Measurements from ENCODE around the gene ITCH. TPM values are rescaled to one million over a fixed set of nuclear protein-coding genes. Genes with fewer than 3 reads are reported as not detected.
"Not testable (repeated sequence)": the region's sequence is repeated elsewhere in the genome, so short reads cannot be mapped to it uniquely, and the experiment has no call there.

ITCH gene
- total and polyA plus RNA-seq, 2 experiments from 2014 or later: 22.1 to 61.2 TPM

DNA sequence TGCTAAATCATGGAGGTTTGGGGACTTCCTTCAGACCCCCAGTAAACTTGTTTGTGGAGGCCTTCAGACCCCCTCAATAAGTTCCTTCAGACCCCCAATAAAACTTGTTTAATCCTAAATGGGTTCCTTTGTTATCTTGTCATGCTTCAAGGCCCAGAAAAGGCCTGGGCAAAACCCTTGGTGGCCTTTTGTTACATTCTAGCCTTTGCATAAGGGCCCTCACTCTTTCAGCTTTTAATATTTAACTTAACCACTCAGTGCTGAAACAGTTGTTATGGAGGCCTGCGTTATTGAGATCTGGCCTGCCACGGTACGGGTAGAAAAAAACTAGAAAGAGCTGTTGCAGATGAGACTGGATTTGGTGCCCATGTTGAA is 148.8 kb downstream of the ITCH start:
- H4K20me1 ChIP-seq (ENCODE audit: insufficient read depth, poor library complexity, severe bottlenecking): no peaks in the 10 kb centered on the region
- DNase-seq (ENCODE audit: low spot score): no peak
- peaks cover 9% of the 10 kb centered on the region for H3K79me2 ChIP-seq
- WGBS (ENCODE audit: low lambda C conversion rate, missing lambda C conversion rate): 67% methylated on average over 3 of the region's 3 CpGs
- no peaks in the 10 kb centered on the region for H3K27me3 ChIP-seq
- H3K9me2 ChIP-seq (replicated peaks; ENCODE audit: insufficient read depth): no peaks in the 10 kb centered on the region
- no peak overlapping the region for H3K4me2 ChIP-seq
- no peaks in the 10 kb centered on the region for H3K36me3 ChIP-seq (replicated peaks; ENCODE audit: insufficient read depth, low read depth)
- no peak for TF ChIP-seq EZH2phosphoT487 (IDR thresholded peaks at IDR 0.05; ENCODE audit: low read depth, severe bottlenecking, unreplicated experiment)
- TF ChIP-seq, protein P1, sequence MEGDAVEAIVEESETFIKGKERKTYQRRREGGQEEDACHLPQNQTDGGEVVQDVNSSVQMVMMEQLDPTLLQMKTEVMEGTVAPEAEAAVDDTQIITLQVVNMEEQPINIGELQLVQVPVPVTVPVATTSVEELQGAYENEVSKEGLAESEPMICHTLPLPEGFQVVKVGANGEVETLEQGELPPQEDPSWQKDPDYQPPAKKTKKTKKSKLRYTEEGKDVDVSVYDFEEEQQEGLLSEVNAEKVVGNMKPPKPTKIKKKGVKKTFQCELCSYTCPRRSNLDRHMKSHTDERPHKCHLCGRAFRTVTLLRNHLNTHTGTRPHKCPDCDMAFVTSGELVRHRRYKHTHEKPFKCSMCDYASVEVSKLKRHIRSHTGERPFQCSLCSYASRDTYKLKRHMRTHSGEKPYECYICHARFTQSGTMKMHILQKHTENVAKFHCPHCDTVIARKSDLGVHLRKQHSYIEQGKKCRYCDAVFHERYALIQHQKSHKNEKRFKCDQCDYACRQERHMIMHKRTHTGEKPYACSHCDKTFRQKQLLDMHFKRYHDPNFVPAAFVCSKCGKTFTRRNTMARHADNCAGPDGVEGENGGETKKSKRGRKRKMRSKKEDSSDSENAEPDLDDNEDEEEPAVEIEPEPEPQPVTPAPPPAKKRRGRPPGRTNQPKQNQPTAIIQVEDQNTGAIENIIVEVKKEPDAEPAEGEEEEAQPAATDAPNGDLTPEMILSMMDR (IDR thresholded peaks at IDR 0.05; ENCODE audit: poor library complexity): no peak
- TF ChIP-seq EZH2 (IDR thresholded peaks at IDR 0.05; ENCODE audit: borderline replicate concordance): no peak
- H3K27ac ChIP-seq: peak overlapping the region; percentile 68
- no peaks in the 10 kb centered on the region for H3K9me3 ChIP-seq (ENCODE audit: low read depth)
- no peak overlapping the region for H2AFZ ChIP-seq
- H3K4me1 ChIP-seq (ENCODE audit: insufficient read depth): peaks cover 9% of the 10 kb centered on the region
- H3K4me3 ChIP-seq: no peak overlapping the region

DNA sequence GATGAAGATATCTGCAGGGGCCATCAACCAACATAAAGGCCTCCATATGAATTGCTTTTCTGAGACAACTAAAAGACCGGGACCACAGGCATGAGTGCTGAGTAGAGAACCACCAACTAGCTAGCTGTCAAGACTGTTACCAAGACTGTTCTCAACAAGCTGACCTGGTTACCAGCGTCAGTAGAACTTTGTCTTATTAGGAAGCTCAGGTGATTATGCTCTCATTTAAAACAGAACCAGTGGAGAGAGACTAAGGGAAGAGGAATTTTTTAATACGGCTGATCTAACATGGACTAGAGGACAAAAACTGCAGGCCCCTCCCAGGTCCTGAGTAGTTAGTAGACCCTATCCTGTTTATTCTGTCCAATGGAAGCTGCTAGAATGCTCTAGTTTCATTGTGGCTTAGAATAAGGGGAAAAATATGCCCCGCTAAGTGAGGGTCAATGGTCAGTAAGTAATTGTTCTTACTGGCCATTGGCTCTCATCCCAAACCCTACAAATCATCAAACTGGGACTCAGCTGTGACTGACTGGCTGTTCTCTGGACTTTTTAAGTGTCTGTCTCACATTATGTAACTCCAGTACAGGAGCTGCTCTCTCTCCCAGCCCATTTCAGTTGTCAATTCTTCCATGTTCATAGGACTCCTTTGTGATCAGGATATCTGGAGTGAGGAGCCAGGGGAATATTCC is 149.3 kb downstream of the ITCH start:
- Histone ChIP-seq H3K9me3 (ENCODE audit: low read depth) (no peaks in the 10 kb centered on the region), H3K79me2 (peaks cover 14% of the 10 kb centered on the region), H2AFZ (no peak overlapping the region), H3K27me3 (no peaks in the 10 kb centered on the region), H3K36me3 (replicated peaks; ENCODE audit: insufficient read depth, low read depth) (no peaks in the 10 kb centered on the region), H3K4me2 (no peak overlapping the region), H3K4me3 (no peak overlapping the region), H3K9me2 (replicated peaks; ENCODE audit: insufficient read depth) (no peaks in the 10 kb centered on the region), H3K4me1 (ENCODE audit: insufficient read depth) (peaks cover 12% of the 10 kb centered on the region), H4K20me1 (ENCODE audit: insufficient read depth, poor library complexity, severe bottlenecking) (no peaks in the 10 kb centered on the region), H3K27ac (peak overlapping the region; percentile 68)
- 92% methylated on average over 4 of the region's 4 CpGs for WGBS (ENCODE audit: low lambda C conversion rate, missing lambda C conversion rate)
- TF ChIP-seq EZH2 (IDR thresholded peaks at IDR 0.05; ENCODE audit: borderline replicate concordance) (no peak), EZH2phosphoT487 (IDR thresholded peaks at IDR 0.05; ENCODE audit: low read depth, severe bottlenecking, unreplicated experiment) (no peak)
- TF ChIP-seq, protein P1 (IDR thresholded peaks at IDR 0.05; ENCODE audit: poor library complexity): no peak
- no peak for DNase-seq (ENCODE audit: low spot score)

DNA sequence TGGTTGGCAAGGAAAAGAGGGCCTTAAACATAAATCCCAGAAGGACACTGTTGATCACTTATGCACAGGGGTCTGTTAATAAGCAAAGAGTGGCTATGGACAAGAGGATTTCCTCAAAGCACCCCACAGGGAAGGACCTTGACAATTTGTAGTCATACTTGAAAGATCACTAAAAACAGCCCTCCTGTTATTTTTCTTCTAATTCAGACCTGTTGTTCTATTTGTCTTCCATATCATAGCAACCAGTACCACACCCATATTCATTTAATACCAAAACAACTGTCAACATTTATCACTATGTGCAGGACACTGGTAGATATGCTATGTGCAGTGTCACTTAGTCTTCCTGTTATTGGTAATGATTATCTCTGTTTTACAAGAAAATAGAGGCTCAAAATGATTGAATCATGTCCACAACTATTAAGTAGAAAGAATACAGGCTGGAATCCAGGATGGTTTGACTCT is 149.9 kb downstream of the ITCH start:
- no peaks in the 10 kb centered on the region for H4K20me1 ChIP-seq (ENCODE audit: insufficient read depth, poor library complexity, severe bottlenecking)
- peaks cover 18% of the 10 kb centered on the region for H3K4me1 ChIP-seq (ENCODE audit: insufficient read depth)
- H3K36me3 ChIP-seq (replicated peaks; ENCODE audit: insufficient read depth, low read depth): no peaks in the 10 kb centered on the region
- no peak overlapping the region for H3K4me3 ChIP-seq
- H3K4me2 ChIP-seq: no peak overlapping the region
- H3K27ac ChIP-seq: peak overlapping the region; percentile 68
- H3K9me2 ChIP-seq (replicated peaks; ENCODE audit: insufficient read depth): no peaks in the 10 kb centered on the region
- no peaks in the 10 kb centered on the region for H3K27me3 ChIP-seq
- TF ChIP-seq EZH2 (IDR thresholded peaks at IDR 0.05; ENCODE audit: borderline replicate concordance): no peak
- TF ChIP-seq, protein P1 (IDR thresholded peaks at IDR 0.05; ENCODE audit: poor library complexity): no peak
- TF ChIP-seq EZH2phosphoT487 (IDR thresholded peaks at IDR 0.05; ENCODE audit: low read depth, severe bottlenecking, unreplicated experiment): no peak
- DNase-seq (ENCODE audit: low spot score): no peak
- no peaks in the 10 kb centered on the region for H3K9me3 ChIP-seq (ENCODE audit: low read depth)
- peaks cover 20% of the 10 kb centered on the region for H3K79me2 ChIP-seq
- no peak overlapping the region for H2AFZ ChIP-seq

DNA sequence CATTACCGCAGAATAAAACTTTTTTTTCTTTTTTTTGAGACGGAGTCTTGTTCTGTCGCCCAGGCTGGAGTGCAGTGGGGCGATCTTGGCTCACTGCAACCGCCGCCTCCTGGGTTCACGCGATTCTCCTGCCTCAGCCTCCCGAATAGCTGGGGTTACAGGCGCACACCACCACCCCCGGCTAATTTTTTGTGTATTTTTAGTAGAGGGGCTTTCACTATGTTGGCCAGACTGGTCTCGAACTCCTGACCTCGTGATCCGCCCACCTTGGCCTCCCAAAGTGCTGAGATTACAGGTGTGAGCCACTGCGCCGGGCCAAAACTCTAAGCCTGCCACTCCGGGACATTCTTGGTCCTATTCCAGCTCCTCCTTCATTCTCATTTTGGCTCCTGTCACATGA is 151.0 kb downstream of the ITCH start:
- peaks cover 30% of the 10 kb centered on the region for H3K79me2 ChIP-seq
- peaks cover 19% of the 10 kb centered on the region for H3K4me1 ChIP-seq (ENCODE audit: insufficient read depth)
- WGBS (ENCODE audit: low lambda C conversion rate, missing lambda C conversion rate): 96% methylated on average over 17 of the region's 17 CpGs
- peak overlapping the region; percentile 98 for H3K27ac ChIP-seq
- not testable (repeated sequence) for H3K27me3 ChIP-seq; H2AFZ ChIP-seq; H3K36me3 ChIP-seq (replicated peaks; ENCODE audit: insufficient read depth, low read depth); H4K20me1 ChIP-seq (ENCODE audit: insufficient read depth, poor library complexity, severe bottlenecking); H3K4me3 ChIP-seq; DNase-seq (ENCODE audit: low spot score); H3K4me2 ChIP-seq; H3K9me2 ChIP-seq (replicated peaks; ENCODE audit: insufficient read depth); H3K9me3 ChIP-seq (ENCODE audit: low read depth)
